HEK293T (cell line): Measurements from ENCODE around the gene SNX32.

Source experiments
- CTCF ChIA-PET: fragments of 350-600 bp; formaldehyde crosslinking; extraction: SDS; loops from one replicate; lab custom pipeline; 2021; ENCODE audit warnings: antibody characterized with exemption, inconsistent platforms; lab: Yijun Ruan, JAX
- POLR2A ChIA-PET: fragments of 350-600 bp; formaldehyde crosslinking; extraction: SDS; loops from one replicate; lab custom pipeline; 2020; ENCODE audit warnings: antibody characterized with exemption, inconsistent platforms; lab: Yijun Ruan, JAX
- DNase-seq: peaks from one replicate; pipeline ENCODE4 v3.0.0; 2012; ENCODE audit warnings: mixed read lengths; ENCODE audit errors: extremely low spot score
- ARNT ChIP-seq: fragments of 450-650 bp; IDR thresholded peaks from 2 replicates; pipeline ENCODE4 v1.6.1; 2017; ENCODE audit warnings: mild to moderate bottlenecking
- BHLHE40 ChIP-seq: fragments of 450-650 bp; IDR thresholded peaks from 2 replicates; pipeline ENCODE4 v1.6.1; 2016; ENCODE audit warnings: mild to moderate bottlenecking, moderate library complexity, borderline replicate concordance
- CTBP1 ChIP-seq: fragments of 450-650 bp; IDR thresholded peaks from 2 replicates; pipeline ENCODE4 v1.6.1; 2016; ENCODE audit warnings: borderline replicate concordance
- ELF4 ChIP-seq: fragments of 450-650 bp; IDR thresholded peaks from 2 replicates; pipeline ENCODE4 v1.6.1; 2017; ENCODE audit warnings: antibody characterized with exemption
- FOXA1 ChIP-seq: fragments of 450-650 bp; IDR thresholded peaks from 2 replicates; pipeline ENCODE4 v1.6.1; 2016; ENCODE audit warnings: mild to moderate bottlenecking
- FOXK2 ChIP-seq: fragments of 450-650 bp; IDR thresholded peaks from 2 replicates; pipeline ENCODE4 v1.6.1; 2016; ENCODE audit warnings: mild to moderate bottlenecking
- FOXM1 ChIP-seq: fragments of 450-650 bp; IDR thresholded peaks from 2 replicates; pipeline ENCODE4 v1.6.1; 2017; ENCODE audit warnings: mild to moderate bottlenecking, borderline replicate concordance
- HDGF ChIP-seq: fragments of 450-650 bp; IDR thresholded peaks from 2 replicates; pipeline ENCODE4 v1.6.1; 2017; ENCODE audit warnings: antibody characterized with exemption, borderline replicate concordance
- L3MBTL2 ChIP-seq: fragments of 450-650 bp; conservative IDR thresholded peaks from 2 replicates; pipeline ENCODE4 v1.6.1; 2016; ENCODE audit warnings: mild to moderate bottlenecking
- LEF1 ChIP-seq: fragments of 450-650 bp; IDR thresholded peaks from 2 replicates; pipeline ENCODE4 v1.6.1; 2017; ENCODE audit warnings: mild to moderate bottlenecking, borderline replicate concordance
- NFRKB ChIP-seq: fragments of 450-650 bp; IDR thresholded peaks from 2 replicates; pipeline ENCODE4 v1.6.1; 2016; ENCODE audit warnings: mild to moderate bottlenecking, moderate library complexity
- PKNOX1 ChIP-seq: fragments of 450-650 bp; IDR thresholded peaks from 2 replicates; pipeline ENCODE4 v1.6.1; 2016
- SP1 ChIP-seq: fragments of 450-650 bp; IDR thresholded peaks from 2 replicates; pipeline ENCODE4 v1.6.1; 2017
- SUZ12 ChIP-seq: fragments of 450-650 bp; IDR thresholded peaks from 2 replicates; pipeline ENCODE4 v1.6.1; 2016; ENCODE audit warnings: mild to moderate bottlenecking
- TARDBP ChIP-seq: fragments of 450-650 bp; IDR thresholded peaks from 2 replicates; pipeline ENCODE4 v1.6.1; 2016
- ZNF384 ChIP-seq: fragments of 450-650 bp; IDR thresholded peaks from 2 replicates; pipeline ENCODE4 v1.6.1; 2016

SNX32 gene

GRCh38 chr11:65862941-65863888 is 29.5 kb downstream of the SNX32 start:
- TF ChIP-seq L3MBTL2 (no peak), NFRKB (no peak), LEF1 (no peak)
- no peak for DNase-seq
- POLR2A ChIA-PET, result interaction anchor here (17.2 kb wide), 1 partner anchor 26 kb away, joined by 289 read pairs; the partner anchor contains the start of genes CCDC85B and FIBP
- CTCF ChIA-PET, result interaction anchor here (1.2 kb wide), 1 partner anchor 25 kb away, joined by 3 read pairs; the partner anchor contains the start of gene FIBP

- TF ChIP-seq HDGF, result no peak
- no peak for TF ChIP-seq SUZ12
- no peak for TF ChIP-seq ELF4
- TF ChIP-seq TARDBP, result no peak
- no peak for TF ChIP-seq FOXK2
- TF ChIP-seq PKNOX1, result no peak
- TF ChIP-seq FOXA1, result no peak
- TF ChIP-seq BHLHE40, result no peak
- TF ChIP-seq L3MBTL2, result no peak
- no peak for TF ChIP-seq CTBP1
- TF ChIP-seq ARNT, result no peak
- no peak for TF ChIP-seq ZNF384
- TF ChIP-seq SP1, result no peak
- no peak for TF ChIP-seq FOXM1
- TF ChIP-seq NFRKB, result no peak
- TF ChIP-seq LEF1, result no peak
- CTCF ChIA-PET, result interaction anchor here (1.2 kb wide), 1 partner anchor 24 kb away, joined by 3 read pairs; the partner anchor contains the start of gene FIBP
- no peak for DNase-seq
- POLR2A ChIA-PET, result interaction anchor here (17.2 kb wide), 1 partner anchor 25 kb away, joined by 289 read pairs; the partner anchor contains the start of genes CCDC85B and FIBP
These were observed 30.3 kb downstream of the SNX32 start for GRCh38 chr11:65863889-65864705.

- TF ChIP-seq FOXK2 (no peak), ZNF384 (no peak), FOXM1 (no peak), FOXA1 (no peak), SUZ12 (no peak), L3MBTL2 (no peak), HDGF (no peak), ELF4 (no peak), PKNOX1 (no peak), CTBP1 (no peak), ARNT (no peak), NFRKB (no peak), LEF1 (no peak), BHLHE40 (no peak)
- CTCF ChIA-PET, result no interaction called here
- POLR2A ChIA-PET, result interaction anchor here (17.2 kb wide), 1 partner anchor 24 kb away, joined by 289 read pairs; the partner anchor contains the start of genes CCDC85B and FIBP
- no peak for DNase-seq
These were observed 31.1 kb downstream of the SNX32 start for GRCh38 chr11:65864706-65865471.

- ChIA-PET CTCF (interaction anchor here (1.5 kb wide), 1 partner anchor 85 kb away, joined by 3 read pairs; the partner anchor contains the start of gene AP5B1), POLR2A (interaction anchor here (0.9 to 17.2 kb wide), 2 partner anchors 14 to 23 kb away, joined by 3 to 289 read pairs; partner anchors contain the start of genes CCDC85B and FIBP)
- TF ChIP-seq BHLHE40 (no peak), SUZ12 (no peak), FOXM1 (no peak), PKNOX1 (no peak), LEF1 (no peak), ZNF384 (no peak), TARDBP (no peak), L3MBTL2 (no peak), FOXA1 (no peak), HDGF (no peak), ELF4 (no peak), NFRKB (no peak), SP1 (no peak), CTBP1 (no peak)
- DNase-seq, result no peak
These were observed 31.9 kb downstream of the SNX32 start for GRCh38 chr11:65865550-65866172.
